AG04450 (cell line): Measurements from ENCODE around the gene KIF25. TPM values are rescaled to one million over a fixed set of nuclear protein-coding genes. Genes with fewer than 3 reads are reported as not detected.

Source experiments
- CTCF ChIA-PET: fragments of 300-600, 350-600 bp; formaldehyde crosslinking; extraction: SDS; loops from one replicate; lab custom pipeline; 2022; ENCODE audit warnings: antibody characterized with exemption, inconsistent platforms; lab: Charles Lee
- POLR2A ChIA-PET: fragments of 350-600 bp; formaldehyde crosslinking; extraction: SDS; loops from one replicate; lab custom pipeline; 2021; ENCODE audit warnings: antibody characterized with exemption, inconsistent platforms; lab: Yijun Ruan, JAX
- DNase-seq: peaks from one replicate; pipeline ENCODE4 v3.0.0-alpha.2; 2011; ENCODE audit warnings: low read depth, low spot score
- H3K27ac ChIP-seq: one replicate; pipeline ENCODE4 v1.5.1; 2012; ENCODE audit warnings: low read depth, low read length, control low read depth
- H3K27me3 ChIP-seq: one replicate; pipeline ENCODE4 v1.6.0; 2012; ENCODE audit warnings: low read length; ENCODE audit not compliant: control insufficient read depth, insufficient read depth
- H3K4me3 ChIP-seq: 2 replicates; pipeline ENCODE4 v1.5.1; 2011; ENCODE audit warnings: mild to moderate bottlenecking, low read depth, low read length, control low read depth
- H3K9me3 ChIP-seq: 2 replicates; pipeline ENCODE4 v1.5.1; 2012; ENCODE audit warnings: low read length; ENCODE audit not compliant: control insufficient read depth, insufficient read depth
- polyA plus RNA-seq: library from polyadenylated mRNA; depleted of rRNA; stranded (reverse); fragments of >200 nt; gene quantifications from 2 replicates; pipeline ENCODE4 v1.2.3, GENCODE V29; 2011
- TF ChIP-seq, protein P1 (sequence below): IDR thresholded peaks from 2 replicates; pipeline ENCODE4 v1.5.1; 2011; ENCODE audit warnings: low read depth, low read length, control low read depth, inconsistent platforms

The KIF25 gene
- polyA plus RNA-seq, 1 experiment: not detected

DNA sequence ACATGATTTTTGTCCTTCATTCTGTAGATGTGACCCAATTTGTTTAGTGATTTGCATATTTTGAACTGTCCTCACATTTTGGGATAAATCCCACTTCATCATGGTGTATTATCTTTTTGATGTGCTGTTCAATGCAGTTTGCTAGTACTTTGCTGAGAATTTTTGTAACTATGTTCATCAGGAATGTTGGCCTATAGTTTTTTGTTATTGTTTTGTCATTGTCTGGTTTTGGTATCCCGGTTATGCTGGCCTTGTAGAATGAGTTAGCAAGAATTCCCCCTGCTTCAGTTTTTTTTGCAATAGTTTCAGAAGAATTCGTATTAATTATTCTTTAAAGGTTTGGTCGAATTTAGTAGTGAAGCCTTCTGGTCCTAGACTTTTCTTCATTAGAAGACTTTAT lies 11.9 kb downstream of the KIF25 start:
- no peak for DNase-seq
- ChIA-PET POLR2A (no interaction called here), CTCF (no interaction called here)
- Histone ChIP-seq H3K27me3 (peaks cover 12% of the 10 kb centered on the region), H3K9me3 (peaks cover 26% of the 10 kb centered on the region), H3K4me3 (no peak overlapping the region), H3K27ac (no peak overlapping the region)
- TF ChIP-seq, protein P1, sequence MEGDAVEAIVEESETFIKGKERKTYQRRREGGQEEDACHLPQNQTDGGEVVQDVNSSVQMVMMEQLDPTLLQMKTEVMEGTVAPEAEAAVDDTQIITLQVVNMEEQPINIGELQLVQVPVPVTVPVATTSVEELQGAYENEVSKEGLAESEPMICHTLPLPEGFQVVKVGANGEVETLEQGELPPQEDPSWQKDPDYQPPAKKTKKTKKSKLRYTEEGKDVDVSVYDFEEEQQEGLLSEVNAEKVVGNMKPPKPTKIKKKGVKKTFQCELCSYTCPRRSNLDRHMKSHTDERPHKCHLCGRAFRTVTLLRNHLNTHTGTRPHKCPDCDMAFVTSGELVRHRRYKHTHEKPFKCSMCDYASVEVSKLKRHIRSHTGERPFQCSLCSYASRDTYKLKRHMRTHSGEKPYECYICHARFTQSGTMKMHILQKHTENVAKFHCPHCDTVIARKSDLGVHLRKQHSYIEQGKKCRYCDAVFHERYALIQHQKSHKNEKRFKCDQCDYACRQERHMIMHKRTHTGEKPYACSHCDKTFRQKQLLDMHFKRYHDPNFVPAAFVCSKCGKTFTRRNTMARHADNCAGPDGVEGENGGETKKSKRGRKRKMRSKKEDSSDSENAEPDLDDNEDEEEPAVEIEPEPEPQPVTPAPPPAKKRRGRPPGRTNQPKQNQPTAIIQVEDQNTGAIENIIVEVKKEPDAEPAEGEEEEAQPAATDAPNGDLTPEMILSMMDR: no peak

DNA sequence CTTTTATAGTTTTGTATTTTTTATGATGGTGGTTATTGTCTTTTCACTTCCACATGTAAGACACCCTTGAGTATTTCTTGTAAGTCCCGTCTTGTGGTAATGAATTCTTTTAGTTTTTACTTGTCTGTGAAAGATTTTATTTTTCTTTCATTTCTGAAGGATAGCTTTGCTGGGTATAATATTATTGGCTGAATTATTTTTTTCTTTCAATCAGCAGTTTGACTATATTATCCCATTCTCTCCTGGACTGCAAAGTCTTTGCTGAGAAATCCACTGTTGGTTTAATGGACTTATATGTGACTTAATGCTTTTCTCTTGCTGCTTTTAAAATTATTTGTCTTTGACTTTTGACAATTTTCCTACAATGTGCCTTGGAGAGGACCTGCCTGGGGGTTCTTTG lies 13.8 kb downstream of the KIF25 start:
- no peak for DNase-seq
- no peak overlapping the region for H3K27ac ChIP-seq
- TF ChIP-seq, protein P1: no peak
- CTCF ChIA-PET: no interaction called here
- peaks cover 27% of the 10 kb centered on the region for H3K9me3 ChIP-seq
- POLR2A ChIA-PET: no interaction called here
- no peak overlapping the region for H3K4me3 ChIP-seq
- H3K27me3 ChIP-seq: peaks cover 10% of the 10 kb centered on the region

DNA sequence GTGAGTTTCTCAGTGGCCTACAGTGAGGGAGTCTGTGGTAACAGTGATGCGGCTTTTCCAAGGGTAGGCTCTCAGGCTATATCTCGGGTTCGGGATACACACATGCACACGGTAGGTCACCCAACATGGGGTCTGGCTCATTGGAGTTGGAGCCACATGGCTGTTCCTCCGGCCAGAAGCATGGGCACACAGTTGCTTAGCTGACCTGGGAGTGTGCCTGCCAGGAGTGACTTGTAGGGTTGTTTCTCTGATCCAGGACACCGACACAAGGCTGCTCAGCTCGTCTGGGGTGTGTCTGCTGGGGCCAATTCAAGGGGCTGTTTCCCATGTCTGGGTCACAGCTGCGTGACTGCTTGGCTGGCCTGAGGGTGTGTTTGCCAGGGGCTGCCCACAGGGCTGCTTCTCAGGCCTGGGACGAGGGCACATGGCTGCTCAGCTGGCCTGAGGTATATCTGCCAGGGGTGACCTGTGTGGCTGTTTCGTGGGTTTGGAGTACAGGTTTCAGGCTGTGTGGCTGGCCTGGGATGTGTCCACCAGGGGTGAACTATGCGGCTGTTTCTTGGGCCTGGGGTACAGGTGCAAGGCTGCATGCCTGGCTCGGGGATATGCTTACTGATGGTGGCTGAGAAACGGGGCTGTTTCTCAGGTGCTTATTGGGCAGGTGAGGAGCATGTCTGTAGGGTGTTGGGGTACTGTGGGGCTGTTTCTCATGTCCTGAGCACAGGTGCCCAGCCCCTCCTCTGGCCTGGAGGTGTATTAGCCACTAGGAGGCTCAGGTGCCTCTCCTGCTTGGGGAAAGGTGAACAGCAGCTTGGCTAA lies 15.2 kb downstream of the KIF25 start:
- Histone ChIP-seq H3K27ac (no peak overlapping the region), H3K27me3 (peaks cover 17% of the 10 kb centered on the region), H3K9me3 (peaks cover 33% of the 10 kb centered on the region), H3K4me3 (no peak overlapping the region)
- CTCF ChIA-PET: no interaction called here
- POLR2A ChIA-PET: no interaction called here
- TF ChIP-seq, protein P1: no peak
- no peak for DNase-seq

DNA sequence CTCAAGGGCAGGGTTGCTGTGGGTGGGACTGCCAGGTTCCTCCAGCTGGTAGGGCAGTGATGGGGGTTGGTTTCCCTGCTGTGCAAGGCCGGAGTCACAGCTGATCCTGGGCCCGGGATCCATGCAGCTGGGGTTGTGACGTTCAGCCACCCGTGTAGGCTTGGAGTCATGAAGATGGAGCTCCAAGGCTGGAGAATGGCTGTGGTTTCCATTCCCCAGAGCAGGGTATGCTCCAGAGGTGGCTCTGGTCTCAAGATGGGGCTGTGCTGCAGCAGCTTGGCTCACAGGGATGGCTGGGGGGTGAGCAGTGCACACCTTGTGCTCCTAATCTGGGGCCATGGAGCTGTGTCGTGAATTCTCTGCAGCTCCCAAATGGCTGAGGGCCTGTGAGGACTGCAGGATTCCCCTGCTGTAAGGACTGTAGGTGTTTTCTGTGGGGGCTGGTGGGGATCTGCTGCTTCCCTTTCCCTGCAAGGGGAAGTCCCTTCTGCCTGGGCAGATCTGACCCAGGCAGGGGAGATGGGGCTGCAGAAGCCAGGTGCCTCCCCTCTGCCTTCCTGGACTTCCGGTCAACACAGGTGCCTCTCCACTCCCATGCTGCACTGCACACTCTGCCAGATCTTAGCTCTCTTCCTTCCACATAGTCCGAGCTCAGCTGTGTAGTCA lies 15.9 kb downstream of the KIF25 start:
- Histone ChIP-seq H3K4me3 (no peak overlapping the region), H3K9me3 (peaks cover 33% of the 10 kb centered on the region), H3K27ac (no peak overlapping the region), H3K27me3 (peaks cover 18% of the 10 kb centered on the region)
- CTCF ChIA-PET: no interaction called here
- no peak for DNase-seq
- TF ChIP-seq, protein P1: no peak
- POLR2A ChIA-PET: no interaction called here

DNA sequence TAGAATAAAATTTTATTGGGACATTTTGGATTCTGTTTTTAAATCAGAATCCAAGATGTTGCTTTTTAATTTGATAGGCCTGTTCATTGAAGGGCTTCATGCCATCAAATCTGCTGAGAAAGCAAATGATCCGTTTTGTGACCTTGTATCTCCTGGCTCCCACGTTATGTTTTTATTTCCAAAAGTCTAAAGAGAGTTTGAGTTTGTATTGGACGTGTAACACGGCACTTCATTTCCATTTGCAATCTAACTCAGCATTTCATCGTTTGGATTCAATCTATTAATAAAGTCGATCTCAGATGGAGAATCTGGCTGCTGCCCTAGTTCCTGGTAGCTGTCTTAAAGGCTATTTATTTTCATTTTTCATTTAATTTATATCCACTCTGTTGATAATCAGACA lies 17.0 kb downstream of the KIF25 start:
- no peak overlapping the region for H3K4me3 ChIP-seq
- H3K27me3 ChIP-seq: peaks cover 18% of the 10 kb centered on the region
- CTCF ChIA-PET: no interaction called here
- H3K9me3 ChIP-seq: peaks cover 39% of the 10 kb centered on the region
- no peak for DNase-seq
- TF ChIP-seq, protein P1: no peak
- POLR2A ChIA-PET: no interaction called here
- no peak overlapping the region for H3K27ac ChIP-seq
